HepG2 (cell line): ENCODE measurements around the gene DDX10. TPM values are rescaled to one million over a fixed set of nuclear protein-coding genes. Genes with fewer than 3 reads are reported as not detected.

Experiments used
- FOXA1 ChIP-seq, 2 experiments: fragments of 450-650 bp in 1 of 2; sonication (generic) in 1 of 2; formaldehyde crosslinking in 1 of 2; IDR thresholded peaks; 2 replicates each; pipeline versions ENCODE4 v1.4.0 to v1.6.1; 2016 to 2020; ENCODE audit warnings: missing genetic modification reagents in 1 of 2
- MTA1 ChIP-seq: sonication (generic); formaldehyde crosslinking; IDR thresholded peaks from 2 replicates; pipeline ENCODE4 v1.4.0; 2020; ENCODE audit warnings: missing genetic modification reagents, mild to moderate bottlenecking, borderline replicate concordance
- NPAS2 ChIP-seq: sonication (generic); formaldehyde crosslinking; IDR thresholded peaks from 2 replicates; pipeline ENCODE4 v1.8.0; 2022; ENCODE audit warnings: mild to moderate bottlenecking, missing genetic modification reagents, borderline replicate concordance
- NR1H2 ChIP-seq: sonication (generic); formaldehyde crosslinking; IDR thresholded peaks from 2 replicates; pipeline ENCODE4 v1.8.1; 2022; ENCODE audit warnings: low read depth, missing genetic modification reagents, borderline replicate concordance
- SMC3 ChIP-seq: IDR thresholded peaks from 2 replicates; pipeline ENCODE4 v1.6.1; 2011; ENCODE audit warnings: low read length, improper control_type of control experiment
- STAG1 ChIP-seq: sonication (generic); formaldehyde crosslinking; IDR thresholded peaks from 2 replicates; pipeline ENCODE4 v1.4.0; 2020; ENCODE audit warnings: missing genetic modification reagents
- SUZ12 ChIP-seq: fragments of 150-350 bp; IDR thresholded peaks from 2 replicates; pipeline ENCODE4 v1.6.1; 2014; ENCODE audit warnings: low read depth, low read length
- ZFP1 ChIP-seq: IDR thresholded peaks from 2 replicates; pipeline ENCODE4 v1.6.1; 2016
- ZFP90 ChIP-seq: sonication (generic); formaldehyde crosslinking; IDR thresholded peaks from 2 replicates; pipeline ENCODE4 v1.8.0; 2022; ENCODE audit warnings: missing genetic modification reagents, mild to moderate bottlenecking, inconsistent platforms, borderline replicate concordance
- ZNF567 ChIP-seq: sonication (generic); formaldehyde crosslinking; IDR thresholded peaks from 2 replicates; pipeline ENCODE4 v1.8.1; 2023; ENCODE audit warnings: mild to moderate bottlenecking, missing genetic modification reagents, borderline replicate concordance
- polyA plus RNA-seq, 8 experiments: library from polyadenylated mRNA; depleted of rRNA in 3 of 8; stranded (reverse) in 7 of 8; unstranded in 1 of 8; fragments of >200 nt; fragmentation: Illumina TruSeq in 4 of 8; extraction: Trizol in 4 of 8; gene quantifications; 2 replicates each; pipeline versions ENCODE4 v1.2.1 to v1.2.3, GENCODE V29; 2011 to 2016; ENCODE audit warnings: low read depth in 4 of 8, missing spikeins in 1 of 8, mixed read lengths in 1 of 8; ENCODE audit not compliant: insufficient read depth in 1 of 8
- total RNA-seq, 5 experiments: library from RNA; depleted of rRNA; stranded (reverse); fragments of >200 nt; fragmentation: Illumina TruSeq; extraction: Trizol; gene quantifications; 2 replicates each; pipeline ENCODE4 v1.2.3, GENCODE V29; 2016; ENCODE audit warnings: low read depth in 1 of 5
- TF ChIP-seq, protein P1 (sequence below): IDR thresholded peaks from 2 replicates; pipeline ENCODE4 v1.6.1; 2012; ENCODE audit warnings: low read depth, low read length, improper control_type of control experiment
- TF ChIP-seq, protein P2 (sequence below): sonication (generic); formaldehyde crosslinking; IDR thresholded peaks from 2 replicates; pipeline ENCODE4 v1.9.0; 2022; ENCODE audit warnings: missing genetic modification reagents, mild to moderate bottlenecking, borderline replicate concordance
- TF ChIP-seq, protein P3 (sequence below): sonication (generic); formaldehyde crosslinking; IDR thresholded peaks from 2 replicates; pipeline ENCODE4 v1.5.0; 2020; ENCODE audit warnings: mild to moderate bottlenecking, missing genetic modification reagents, moderate library complexity

Gene DDX10
- total and polyA plus RNA-seq, 2 of the 13 experiments (the other 11 are each of a cell fraction or from before 2014, with no cell fraction given), result 17.0 to 32.0 TPM

DNA sequence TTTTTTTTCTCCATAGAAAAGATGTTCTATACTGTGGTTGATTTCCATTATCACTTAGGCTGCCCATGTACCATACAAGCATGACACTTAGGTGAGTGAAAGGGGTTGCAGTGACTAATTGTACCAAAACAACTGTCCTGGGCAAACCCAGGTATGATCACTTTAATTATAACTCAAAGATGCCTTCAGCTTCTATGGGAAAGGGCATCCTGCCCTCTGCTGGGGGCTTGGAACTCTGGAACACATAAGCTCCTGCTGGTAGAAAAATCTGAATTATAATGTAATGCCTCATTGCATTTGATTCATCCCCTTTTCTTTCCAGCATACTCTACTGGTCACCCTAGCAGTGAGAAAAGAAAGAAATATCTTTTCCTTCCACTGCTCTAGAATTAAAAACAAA is 206.3 kb downstream of the DDX10 start (continued):
- TF ChIP-seq SMC3 (peak; percentile 36; the same call in 1 of the 2 replicates), ZFP1 (no peak), NR1H2 (CRISPR knock-in tag) (no peak), ZFP90 (CRISPR knock-in tag) (no peak), MTA1 (CRISPR knock-in tag) (no peak), SUZ12 (no peak), STAG1 (CRISPR knock-in tag) (peak; percentile 69), NPAS2 (CRISPR knock-in tag) (no peak), FOXA1 (IDR thresholded peaks at IDR 0.05) (no peak), FOXA1 (CRISPR knock-in tag; IDR thresholded peaks at IDR 0.05) (no peak), ZNF567 (CRISPR knock-in tag) (no peak)
- TF ChIP-seq, protein P1, sequence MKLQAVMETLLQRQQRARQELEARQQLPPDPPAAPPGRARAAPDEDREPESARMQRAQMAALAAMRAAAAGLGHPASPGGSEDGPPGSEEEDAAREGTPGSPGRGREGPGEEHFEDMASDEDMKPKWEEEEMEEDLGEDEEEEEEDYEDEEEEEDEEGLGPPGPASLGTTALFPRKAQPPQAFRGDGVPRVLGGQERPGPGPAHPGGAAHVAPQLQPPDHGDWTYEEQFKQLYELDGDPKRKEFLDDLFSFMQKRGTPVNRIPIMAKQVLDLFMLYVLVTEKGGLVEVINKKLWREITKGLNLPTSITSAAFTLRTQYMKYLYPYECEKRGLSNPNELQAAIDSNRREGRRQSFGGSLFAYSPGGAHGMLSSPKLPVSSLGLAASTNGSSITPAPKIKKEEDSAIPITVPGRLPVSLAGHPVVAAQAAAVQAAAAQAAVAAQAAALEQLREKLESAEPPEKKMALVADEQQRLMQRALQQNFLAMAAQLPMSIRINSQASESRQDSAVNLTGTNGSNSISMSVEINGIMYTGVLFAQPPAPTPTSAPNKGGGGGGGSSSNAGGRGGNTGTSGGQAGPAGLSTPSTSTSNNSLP, result 0 out of 2 replicates have a peak, but pooled peaks have one; percentile 5
- TF ChIP-seq, protein P2, sequence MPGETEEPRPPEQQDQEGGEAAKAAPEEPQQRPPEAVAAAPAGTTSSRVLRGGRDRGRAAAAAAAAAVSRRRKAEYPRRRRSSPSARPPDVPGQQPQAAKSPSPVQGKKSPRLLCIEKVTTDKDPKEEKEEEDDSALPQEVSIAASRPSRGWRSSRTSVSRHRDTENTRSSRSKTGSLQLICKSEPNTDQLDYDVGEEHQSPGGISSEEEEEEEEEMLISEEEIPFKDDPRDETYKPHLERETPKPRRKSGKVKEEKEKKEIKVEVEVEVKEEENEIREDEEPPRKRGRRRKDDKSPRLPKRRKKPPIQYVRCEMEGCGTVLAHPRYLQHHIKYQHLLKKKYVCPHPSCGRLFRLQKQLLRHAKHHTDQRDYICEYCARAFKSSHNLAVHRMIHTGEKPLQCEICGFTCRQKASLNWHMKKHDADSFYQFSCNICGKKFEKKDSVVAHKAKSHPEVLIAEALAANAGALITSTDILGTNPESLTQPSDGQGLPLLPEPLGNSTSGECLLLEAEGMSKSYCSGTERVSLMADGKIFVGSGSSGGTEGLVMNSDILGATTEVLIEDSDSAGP (CRISPR knock-in tag), result no peak
- TF ChIP-seq, protein P3, sequence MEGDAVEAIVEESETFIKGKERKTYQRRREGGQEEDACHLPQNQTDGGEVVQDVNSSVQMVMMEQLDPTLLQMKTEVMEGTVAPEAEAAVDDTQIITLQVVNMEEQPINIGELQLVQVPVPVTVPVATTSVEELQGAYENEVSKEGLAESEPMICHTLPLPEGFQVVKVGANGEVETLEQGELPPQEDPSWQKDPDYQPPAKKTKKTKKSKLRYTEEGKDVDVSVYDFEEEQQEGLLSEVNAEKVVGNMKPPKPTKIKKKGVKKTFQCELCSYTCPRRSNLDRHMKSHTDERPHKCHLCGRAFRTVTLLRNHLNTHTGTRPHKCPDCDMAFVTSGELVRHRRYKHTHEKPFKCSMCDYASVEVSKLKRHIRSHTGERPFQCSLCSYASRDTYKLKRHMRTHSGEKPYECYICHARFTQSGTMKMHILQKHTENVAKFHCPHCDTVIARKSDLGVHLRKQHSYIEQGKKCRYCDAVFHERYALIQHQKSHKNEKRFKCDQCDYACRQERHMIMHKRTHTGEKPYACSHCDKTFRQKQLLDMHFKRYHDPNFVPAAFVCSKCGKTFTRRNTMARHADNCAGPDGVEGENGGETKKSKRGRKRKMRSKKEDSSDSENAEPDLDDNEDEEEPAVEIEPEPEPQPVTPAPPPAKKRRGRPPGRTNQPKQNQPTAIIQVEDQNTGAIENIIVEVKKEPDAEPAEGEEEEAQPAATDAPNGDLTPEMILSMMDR, result peak; percentile 51
- TF ChIP-seq, all 625 proteins: peak for 5
